Activated CD4-positive, CD25-positive, alpha-beta regulatory T cell treated with anti-CD3 and anti-CD28 coated beads, Interleukin-2, amount 50 U/mL, for 72 hours (primary cell): Measurements from ENCODE around the gene TMEM233.
"Not testable (repeated sequence)": the region's sequence is repeated elsewhere in the genome, so short reads cannot be mapped to it uniquely, and the experiment has no call there.

Experiments
- DNase-seq: peaks from one replicate; pipeline ENCODE4 v3.0.0; 2021

TMEM233 gene

GRCh38 chr12:119613319-119613936, 19.9 kb downstream of the TMEM233 start:
- DNase-seq, result no peak

GRCh38 chr12:119614705-119615104, 21.1 kb downstream of the TMEM233 start:
- no peak for DNase-seq

GRCh38 chr12:119615518-119616475, 22.2 kb downstream of the TMEM233 start:
- no peak for DNase-seq

GRCh38 chr12:119618328-119618896, 24.8 kb downstream of the TMEM233 start:
- DNase-seq, result not testable (repeated sequence)

GRCh38 chr12:119620490-119620889, 26.9 kb downstream of the TMEM233 start:
- no peak for DNase-seq

GRCh38 chr12:119621878-119622277, 28.3 kb downstream of the TMEM233 start:
- DNase-seq, result no peak

GRCh38 chr12:119624966-119625365, 31.4 kb downstream of the TMEM233 start:
- no peak for DNase-seq

- no peak for DNase-seq
These were observed 33.6 kb downstream of the TMEM233 start for GRCh38 chr12:119627019-119627643.

- DNase-seq, result no peak
These were observed 34.1 kb downstream of the TMEM233 start for GRCh38 chr12:119627686-119628085.

- no peak for DNase-seq
These were observed 36.7 kb downstream of the TMEM233 start for GRCh38 chr12:119630223-119630780.

- DNase-seq, result no peak
These were observed 37.5 kb downstream of the TMEM233 start for GRCh38 chr12:119630962-119631550.

GRCh38 chr12:119631930-119632678, 38.5 kb downstream of the TMEM233 start:
- no peak for DNase-seq

GRCh38 chr12:119634743-119635142, 41.2 kb downstream of the TMEM233 start:
- no peak for DNase-seq

GRCh38 chr12:119642986-119643385, 49.4 kb downstream of the TMEM233 start:
- no peak for DNase-seq

GRCh38 chr12:119644930-119645329, 51.4 kb downstream of the TMEM233 start:
- no peak for DNase-seq

- DNase-seq, result no peak
These were observed 52.0 kb downstream of the TMEM233 start for GRCh38 chr12:119645535-119646059.

GRCh38 chr12:119649202-119649808, 55.7 kb downstream of the TMEM233 start:
- no peak for DNase-seq

GRCh38 chr12:119652665-119653064, 59.1 kb downstream of the TMEM233 start:
- DNase-seq, result no peak

GRCh38 chr12:119657001-119657400, 63.4 kb downstream of the TMEM233 start:
- not testable (repeated sequence) for DNase-seq

- DNase-seq, result not testable (repeated sequence)
These were observed 64.6 kb downstream of the TMEM233 start for GRCh38 chr12:119658166-119658565.

GRCh38 chr12:119659289-119659897, 65.8 kb downstream of the TMEM233 start:
- DNase-seq, result no peak
